ENCODE results near the gene SMIM17. TPM values are rescaled to one million over a fixed set of nuclear protein-coding genes. Genes with fewer than 3 reads are reported as not detected.

Gene SMIM17
- total RNA-seq, 4 donors from 2014 or later, result not detected

DNA sequence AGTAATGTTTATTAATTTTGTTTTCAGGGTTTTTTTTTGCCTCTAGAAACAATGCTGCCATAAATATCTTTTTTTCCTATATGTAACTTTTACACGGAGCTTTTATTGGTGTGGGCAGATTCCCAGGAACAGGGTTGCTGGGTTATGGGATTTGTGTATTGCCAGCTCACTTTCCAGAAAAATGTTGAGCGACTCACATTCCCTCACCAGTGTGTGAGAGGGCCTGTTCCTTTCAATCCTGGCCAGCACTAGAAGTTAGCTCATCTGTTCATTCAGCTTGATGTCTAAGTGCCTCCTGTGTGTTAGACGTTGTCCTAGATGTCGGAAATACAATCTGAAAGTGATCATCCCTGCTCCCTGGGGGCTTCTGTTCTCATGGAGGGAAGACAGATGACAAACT is 45.3 kb upstream of the SMIM17 start:
- intact Hi-C loops (cut with DNase I; ENCODE audit: low total_unique reads), result no loop called here
- 69 to 70% methylated on average over 4 of the region's 4 CpGs for WGBS, 2 donors
- TF ChIP-seq, protein P1, sequence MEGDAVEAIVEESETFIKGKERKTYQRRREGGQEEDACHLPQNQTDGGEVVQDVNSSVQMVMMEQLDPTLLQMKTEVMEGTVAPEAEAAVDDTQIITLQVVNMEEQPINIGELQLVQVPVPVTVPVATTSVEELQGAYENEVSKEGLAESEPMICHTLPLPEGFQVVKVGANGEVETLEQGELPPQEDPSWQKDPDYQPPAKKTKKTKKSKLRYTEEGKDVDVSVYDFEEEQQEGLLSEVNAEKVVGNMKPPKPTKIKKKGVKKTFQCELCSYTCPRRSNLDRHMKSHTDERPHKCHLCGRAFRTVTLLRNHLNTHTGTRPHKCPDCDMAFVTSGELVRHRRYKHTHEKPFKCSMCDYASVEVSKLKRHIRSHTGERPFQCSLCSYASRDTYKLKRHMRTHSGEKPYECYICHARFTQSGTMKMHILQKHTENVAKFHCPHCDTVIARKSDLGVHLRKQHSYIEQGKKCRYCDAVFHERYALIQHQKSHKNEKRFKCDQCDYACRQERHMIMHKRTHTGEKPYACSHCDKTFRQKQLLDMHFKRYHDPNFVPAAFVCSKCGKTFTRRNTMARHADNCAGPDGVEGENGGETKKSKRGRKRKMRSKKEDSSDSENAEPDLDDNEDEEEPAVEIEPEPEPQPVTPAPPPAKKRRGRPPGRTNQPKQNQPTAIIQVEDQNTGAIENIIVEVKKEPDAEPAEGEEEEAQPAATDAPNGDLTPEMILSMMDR (IDR thresholded peaks at IDR 0.05), result no peak
- no peak for TF ChIP-seq POLR2A (IDR thresholded peaks at IDR 0.05)

DNA sequence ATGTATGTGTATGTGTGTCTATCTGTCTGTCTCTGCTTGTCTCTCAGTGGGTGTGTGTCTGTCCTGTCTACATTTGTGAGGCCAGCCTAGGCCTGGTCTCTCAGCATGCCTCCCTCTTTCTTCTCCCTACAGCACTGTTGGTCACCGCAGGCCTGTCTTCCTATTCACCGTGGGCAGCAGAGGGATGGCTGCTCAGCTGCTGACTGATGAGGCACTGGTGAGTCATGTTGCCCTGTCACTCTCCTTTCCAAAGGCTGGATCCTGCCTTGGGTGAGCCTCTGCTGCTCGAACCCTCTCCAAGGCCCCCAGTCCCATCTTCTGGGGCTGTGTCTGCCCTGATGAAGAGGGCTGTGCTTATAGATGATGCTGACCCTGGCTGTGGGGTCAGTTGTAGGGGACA is 41.6 kb upstream of the SMIM17 start:
- 94 to 95% methylated on average over 3 of the region's 3 CpGs for WGBS, 2 donors

More for the DNA sequence above, 45.3 kb upstream of the SMIM17 start:
- DNase-seq (ENCODE audit: low spot score in 2 of 2), result no peak
- H3K4me3 ChIP-seq (ENCODE audit: low read depth, poor library complexity, severe bottlenecking), result no peak overlapping the region

DNA sequence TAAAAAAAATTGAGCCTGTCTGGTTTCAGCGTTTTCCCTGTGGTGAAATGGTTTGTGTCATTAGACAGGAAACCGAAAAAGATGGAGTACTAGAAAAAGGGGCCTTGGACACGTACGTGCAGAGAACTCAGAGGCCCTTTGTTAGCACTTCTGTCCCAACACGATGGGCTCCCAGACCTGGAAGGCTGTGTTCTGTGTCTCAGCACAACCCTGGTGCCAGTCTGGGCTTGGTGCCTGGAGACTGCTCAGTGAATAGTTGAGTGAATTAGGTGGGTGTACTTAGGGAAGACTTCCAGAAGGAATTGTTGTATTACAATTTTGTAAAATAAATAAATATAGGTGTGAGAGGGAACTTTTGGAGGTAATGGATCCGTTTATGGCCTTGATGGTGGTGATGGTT is 39.1 kb upstream of the SMIM17 start:
- intact Hi-C loops (cut with DNase I; ENCODE audit: low total_unique reads), result no loop called here
- no peak overlapping the region for H3K4me3 ChIP-seq (ENCODE audit: low read depth, poor library complexity, severe bottlenecking)
- WGBS, 2 donors, result 82 to 88% methylated on average over 6 of the region's 6 CpGs
- DNase-seq (ENCODE audit: low spot score in 2 of 2), result no peak
- TF ChIP-seq, protein P1 (IDR thresholded peaks at IDR 0.05), result no peak
- TF ChIP-seq POLR2A (IDR thresholded peaks at IDR 0.05), result no peak

More for the DNA sequence above, 41.6 kb upstream of the SMIM17 start:
- intact Hi-C loops (cut with DNase I; ENCODE audit: low total_unique reads), result no loop called here
- DNase-seq (ENCODE audit: low spot score in 2 of 2), result no peak
- no peak overlapping the region for H3K4me3 ChIP-seq (ENCODE audit: low read depth, poor library complexity, severe bottlenecking)
- no peak for TF ChIP-seq POLR2A (IDR thresholded peaks at IDR 0.05)
- TF ChIP-seq, protein P1 (IDR thresholded peaks at IDR 0.05), result no peak

DNA sequence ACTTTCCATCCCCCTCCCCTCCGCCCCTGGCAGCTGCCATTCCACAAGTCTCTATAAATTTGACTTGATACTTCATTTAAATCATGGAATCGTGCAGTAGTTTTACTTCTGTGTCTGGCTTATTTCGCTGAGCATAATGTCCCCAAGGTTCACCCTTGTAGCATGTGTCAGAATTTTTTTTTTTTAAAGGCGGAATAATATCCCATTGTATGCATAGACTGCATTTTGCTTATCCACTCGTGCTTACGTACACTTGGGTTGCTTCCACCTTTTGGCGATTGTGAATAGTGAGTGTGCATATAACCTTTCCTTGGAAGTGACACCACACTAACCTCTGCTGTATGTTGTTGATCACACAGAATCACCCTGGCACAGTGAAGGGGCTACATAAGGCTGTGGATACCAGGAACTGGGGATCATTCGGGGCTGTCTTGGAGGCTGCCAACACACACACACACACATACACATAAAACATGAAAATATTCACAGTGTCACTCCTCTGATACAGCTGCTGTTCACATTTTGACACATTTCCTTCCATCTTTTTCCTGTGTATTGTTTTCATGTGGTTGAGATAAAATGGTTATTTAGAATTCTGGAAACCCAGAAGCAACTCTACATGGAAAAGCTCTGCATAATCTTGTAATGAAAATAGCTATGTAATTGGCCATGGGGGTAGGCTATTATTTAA is 34.5 kb upstream of the SMIM17 start:
- no peak for TF ChIP-seq POLR2A (IDR thresholded peaks at IDR 0.05)
- TF ChIP-seq, protein P1 (IDR thresholded peaks at IDR 0.05), result no peak
- intact Hi-C loops (cut with DNase I; ENCODE audit: low total_unique reads), result no loop called here
- WGBS, 2 donors, result 80 to 82% methylated on average over 8 of the region's 8 CpGs
- DNase-seq (ENCODE audit: low spot score in 2 of 2), result no peak
- no peak overlapping the region for H3K4me3 ChIP-seq (ENCODE audit: low read depth, poor library complexity, severe bottlenecking)

DNA sequence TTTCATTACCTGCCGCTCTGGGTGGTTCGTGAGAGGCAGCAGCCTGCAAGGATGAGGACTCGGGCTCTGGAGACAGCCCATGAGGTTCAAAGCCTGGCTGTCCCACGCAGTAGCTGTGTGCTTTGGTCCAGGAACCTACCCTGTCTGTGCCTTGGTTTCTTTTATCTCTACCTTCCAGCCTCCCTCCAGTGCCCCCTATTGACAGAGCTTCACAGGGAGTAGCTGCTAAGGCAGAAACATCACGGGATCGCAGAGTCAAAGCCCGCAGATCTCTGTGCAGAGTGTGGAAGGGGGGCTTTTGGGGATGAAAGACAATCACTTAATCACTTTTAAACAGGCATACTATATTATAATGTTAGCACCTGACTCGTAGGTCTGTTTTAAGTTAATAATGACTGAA is 31.7 kb upstream of the SMIM17 start:
- no peak for TF ChIP-seq POLR2A (IDR thresholded peaks at IDR 0.05)
- TF ChIP-seq, protein P1 (IDR thresholded peaks at IDR 0.05), result no peak
- no peak for DNase-seq (ENCODE audit: low spot score in 2 of 2)
- intact Hi-C loops (cut with DNase I; ENCODE audit: low total_unique reads), result no loop called here
- H3K4me3 ChIP-seq (ENCODE audit: low read depth, poor library complexity, severe bottlenecking), result no peak overlapping the region
- 62 to 73% methylated on average over 8 of the region's 8 CpGs for WGBS, 2 donors

DNA sequence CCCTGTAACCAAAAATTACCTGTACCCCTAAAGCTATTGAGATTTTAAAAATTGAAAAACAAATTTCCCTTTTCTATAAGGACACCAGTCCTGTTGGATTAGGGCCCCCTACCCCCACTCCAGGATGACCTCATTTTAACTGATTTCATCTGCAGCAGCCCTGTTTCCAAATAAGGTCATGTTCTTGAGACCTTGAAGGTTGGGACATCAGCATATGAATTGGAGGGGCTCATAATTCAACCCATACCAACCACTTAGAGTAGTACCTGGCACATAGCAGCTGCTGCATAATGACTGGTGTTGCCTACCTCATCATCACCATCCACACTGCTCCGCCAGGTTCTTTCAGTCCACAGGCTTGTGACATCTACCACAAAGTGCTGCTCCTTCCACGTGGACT is 30.2 kb upstream of the SMIM17 start:
- DNase-seq (ENCODE audit: low spot score in 2 of 2), result no peak
- H3K4me3 ChIP-seq (ENCODE audit: low read depth, poor library complexity, severe bottlenecking), result no peak overlapping the region
- TF ChIP-seq POLR2A (IDR thresholded peaks at IDR 0.05), result no peak
- TF ChIP-seq, protein P1 (IDR thresholded peaks at IDR 0.05), result no peak
- intact Hi-C loops (cut with DNase I; ENCODE audit: low total_unique reads), result no loop called here
- 82 to 93% methylated on average over 2 of the region's 2 CpGs for WGBS, 2 donors
